ENCODE measurements around the gene CPD. TPM values are rescaled to one million over a fixed set of nuclear protein-coding genes. Genes with fewer than 3 reads are reported as not detected.

CPD gene
- total and polyA plus RNA-seq, 8 donors, result 4.6 to 48.4 (median 32.7) TPM

GRCh38 chr17:30351735-30352134 is 27.0 kb upstream of the CPD start:
- Histone ChIP-seq H3K27me3 (no peaks in the 10 kb centered on the region), H3K9me3 (no peaks in the 10 kb centered on the region), H3K36me3 (no peaks in the 10 kb centered on the region), H3K27ac (no peak overlapping the region), H3K4me3 (no peak overlapping the region), H3K4me1 (peaks cover 0 to under 1% (median under 1%) of the 10 kb centered on the region in 3 donors)
- TF ChIP-seq, protein P1, sequence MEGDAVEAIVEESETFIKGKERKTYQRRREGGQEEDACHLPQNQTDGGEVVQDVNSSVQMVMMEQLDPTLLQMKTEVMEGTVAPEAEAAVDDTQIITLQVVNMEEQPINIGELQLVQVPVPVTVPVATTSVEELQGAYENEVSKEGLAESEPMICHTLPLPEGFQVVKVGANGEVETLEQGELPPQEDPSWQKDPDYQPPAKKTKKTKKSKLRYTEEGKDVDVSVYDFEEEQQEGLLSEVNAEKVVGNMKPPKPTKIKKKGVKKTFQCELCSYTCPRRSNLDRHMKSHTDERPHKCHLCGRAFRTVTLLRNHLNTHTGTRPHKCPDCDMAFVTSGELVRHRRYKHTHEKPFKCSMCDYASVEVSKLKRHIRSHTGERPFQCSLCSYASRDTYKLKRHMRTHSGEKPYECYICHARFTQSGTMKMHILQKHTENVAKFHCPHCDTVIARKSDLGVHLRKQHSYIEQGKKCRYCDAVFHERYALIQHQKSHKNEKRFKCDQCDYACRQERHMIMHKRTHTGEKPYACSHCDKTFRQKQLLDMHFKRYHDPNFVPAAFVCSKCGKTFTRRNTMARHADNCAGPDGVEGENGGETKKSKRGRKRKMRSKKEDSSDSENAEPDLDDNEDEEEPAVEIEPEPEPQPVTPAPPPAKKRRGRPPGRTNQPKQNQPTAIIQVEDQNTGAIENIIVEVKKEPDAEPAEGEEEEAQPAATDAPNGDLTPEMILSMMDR (IDR thresholded peaks at IDR 0.05), result no peak
- intact Hi-C loops (cut with DNase I), result no loop called here
- 89 to 95% methylated on average over 2 of the region's 2 CpGs for WGBS, 2 donors
- DNase-seq (no peak), FAIRE-seq (no peak), ATAC-seq (no peak)

DNA sequence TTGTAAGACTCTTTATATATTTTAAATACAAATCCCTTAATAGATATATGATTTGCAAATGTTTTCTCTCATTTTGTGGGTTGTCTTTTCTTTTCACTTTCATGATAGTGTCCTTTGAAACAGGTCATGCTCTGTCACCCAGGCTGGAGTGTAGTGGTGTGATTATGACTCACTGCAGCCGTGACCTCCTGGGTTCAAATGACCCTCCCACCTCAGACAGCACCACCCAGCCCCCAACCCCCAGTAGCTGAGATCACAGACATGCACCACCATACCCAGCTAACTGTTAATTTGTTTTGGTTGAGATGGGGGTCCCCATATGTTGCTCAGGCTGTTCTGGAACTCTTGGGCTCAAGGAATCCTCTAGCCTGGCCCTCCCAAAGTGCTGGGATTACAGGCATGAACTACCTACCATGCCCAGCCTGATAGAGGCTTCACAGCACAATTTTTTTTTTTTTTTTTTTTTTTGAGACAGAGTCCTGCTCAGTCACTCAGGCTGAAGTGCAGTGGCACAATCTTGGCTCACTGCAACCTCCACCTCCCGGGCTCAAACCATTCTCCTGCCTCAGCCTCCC is 26.4 kb upstream of the CPD start:
- DNase-seq (no peak), FAIRE-seq (no peak), ATAC-seq (no peak)
- Histone ChIP-seq H3K9me3 (no peaks in the 10 kb centered on the region), H3K27me3 (no peaks in the 10 kb centered on the region), H3K4me1 (peaks cover 0 to under 1% (median 0%) of the 10 kb centered on the region in 3 donors), H3K27ac (no peak overlapping the region), H3K4me3 (no peak overlapping the region), H3K36me3 (no peaks in the 10 kb centered on the region)
- WGBS, 2 donors, result 81 to 88% methylated on average over 2 of the region's 2 CpGs
- intact Hi-C loops (cut with DNase I), result no loop called here
- TF ChIP-seq, protein P1 (IDR thresholded peaks at IDR 0.05), result no peak

- FAIRE-seq (no peak), DNase-seq (no peak), ATAC-seq (no peak)
- H3K36me3 ChIP-seq, result no peaks in the 10 kb centered on the region
- no peaks in the 10 kb centered on the region for H3K27me3 ChIP-seq
- TF ChIP-seq, protein P1 (IDR thresholded peaks at IDR 0.05), result no peak
- H3K9me3 ChIP-seq, result no peaks in the 10 kb centered on the region
- intact Hi-C loops (cut with DNase I), result no loop called here
- H3K27ac ChIP-seq, result no peak overlapping the region
- H3K4me3 ChIP-seq, result no peak overlapping the region
- H3K4me1 ChIP-seq, result peaks cover 0 to 3% (median 0%) of the 10 kb centered on the region in 3 donors
These were observed 24.0 kb upstream of the CPD start for GRCh38 chr17:30354701-30355100.

- DNase-seq, result no peak
- Histone ChIP-seq H3K27ac (no peak overlapping the region), H3K4me1 (peaks cover 0 to 3% (median 0%) of the 10 kb centered on the region in 3 donors), H3K27me3 (no peaks in the 10 kb centered on the region), H3K36me3 (no peaks in the 10 kb centered on the region), H3K4me3 (no peak overlapping the region), H3K9me3 (no peaks in the 10 kb centered on the region)
- TF ChIP-seq, protein P1 (IDR thresholded peaks at IDR 0.05), result no peak
- no peak for ATAC-seq
- FAIRE-seq, result no peak
- intact Hi-C loops (cut with DNase I), result no loop called here
These were observed 21.3 kb upstream of the CPD start for GRCh38 chr17:30357476-30357875.

- intact Hi-C loops (cut with DNase I), result no loop called here
- ATAC-seq, result no peak
- FAIRE-seq, result no peak
These were observed 20.5 kb upstream of the CPD start for GRCh38 chr17:30358055-30358760.

More at GRCh38 chr17:30358055-30358760, 20.5 kb upstream of the CPD start:
- H3K36me3 ChIP-seq, result no peaks in the 10 kb centered on the region
- DNase-seq, result no peak
- H3K4me1 ChIP-seq, result peaks cover 0 to 3% (median 0%) of the 10 kb centered on the region in 3 donors
- H3K27me3 ChIP-seq, result no peaks in the 10 kb centered on the region
- no peak overlapping the region for H3K27ac ChIP-seq
- TF ChIP-seq, protein P1 (IDR thresholded peaks at IDR 0.05), result no peak
- no peaks in the 10 kb centered on the region for H3K9me3 ChIP-seq
- 61 to 68% methylated on average over 5 of the region's 5 CpGs for WGBS, 2 donors
- no peak overlapping the region for H3K4me3 ChIP-seq
